IMR-90 (cell line): Measurements from ENCODE around the gene CSRP1. TPM values are rescaled to one million over a fixed set of nuclear protein-coding genes. Genes with fewer than 3 reads are reported as not detected.

ENCODE experiments used
- ATAC-seq: fragments of 200-7000 bp; cut with Tn5 transposase; 2 replicates; pipeline ENCODE4 v1.9.1; 2020; ENCODE audit warnings: low read depth, mild to moderate bottlenecking, moderate library complexity
- BruUV-seq: library from RNA; stranded (reverse); fragments of 400-500 nt; replicated peaks from 2 replicates; lab custom pipeline; 2021; lab: Mats Ljungman, UMichigan
- CTCF ChIA-PET: fragments of 300-600 bp; formaldehyde crosslinking; extraction: SDS; loops from one replicate; lab custom pipeline; 2021; ENCODE audit warnings: antibody characterized with exemption; lab: Yijun Ruan, JAX
- POLR2A ChIA-PET: fragments of 300-600 bp; sonication (Branson Sonifier 250); formaldehyde crosslinking; loops from one replicate; lab custom pipeline; 2022; ENCODE audit warnings: antibody characterized with exemption; ENCODE audit not compliant: unreplicated experiment; lab: Charles Lee
- DNase-seq: peaks from one replicate; pipeline ENCODE4 v3.0.0; 2013
- H2AFZ ChIP-seq: replicated peaks from 2 replicates; pipeline ENCODE3; 2013; ENCODE audit warnings: low read length, mild to moderate bottlenecking; ENCODE audit not compliant: poor library complexity
- H2AK5ac ChIP-seq: 2 replicates; pipeline ENCODE4 v1.6.1; 2013; ENCODE audit warnings: low read depth, low read length, inconsistent platforms
- H2AK9ac ChIP-seq: replicated peaks from 2 replicates; pipeline ENCODE3; 2013; ENCODE audit warnings: mild to moderate bottlenecking, low read depth, low read length, moderate library complexity; ENCODE audit not compliant: poor library complexity
- H2BK120ac ChIP-seq: 2 replicates; pipeline ENCODE4 v1.6.1; 2013; ENCODE audit warnings: low read depth, low read length, inconsistent platforms
- H2BK15ac ChIP-seq: 3 replicates; pipeline ENCODE4 v1.6.1; 2013; ENCODE audit warnings: low read depth, low read length, inconsistent platforms
- H2BK20ac ChIP-seq: 2 replicates; pipeline ENCODE4 v1.6.1; 2013; ENCODE audit warnings: low read depth, mild to moderate bottlenecking, inconsistent platforms, low read length, moderate library complexity
- H2BK5ac ChIP-seq: 2 replicates; pipeline ENCODE4 v1.6.1; 2013; ENCODE audit warnings: mild to moderate bottlenecking, low read depth, low read length, inconsistent platforms; ENCODE audit not compliant: poor library complexity, severe bottlenecking
- H3K14ac ChIP-seq: replicated peaks from 2 replicates; pipeline ENCODE4 v1.6.1; 2013; ENCODE audit warnings: low read depth, low read length, inconsistent platforms
- H3K18ac ChIP-seq: 2 replicates; pipeline ENCODE4 v1.6.1; 2013; ENCODE audit warnings: low read depth, low read length, control low read depth
- H3K23ac ChIP-seq: 2 replicates; pipeline ENCODE4 v1.6.1; 2013; ENCODE audit warnings: low read depth, low read length, inconsistent platforms
- H3K27ac ChIP-seq: 2 replicates; pipeline ENCODE4 v1.5.1; 2013; ENCODE audit warnings: mild to moderate bottlenecking, control low read depth, low read length; ENCODE audit not compliant: insufficient read depth
- H3K27me3 ChIP-seq: 2 replicates; pipeline ENCODE4 v1.6.1; 2013; ENCODE audit warnings: low read length; ENCODE audit not compliant: control insufficient read depth, insufficient read depth
- H3K36me3 ChIP-seq: 2 replicates; pipeline ENCODE4 v1.6.1; 2013; ENCODE audit warnings: low read length, mixed read lengths; ENCODE audit not compliant: control insufficient read depth, insufficient read depth
- H3K4ac ChIP-seq: 2 replicates; pipeline ENCODE4 v1.6.1; 2013; ENCODE audit warnings: low read depth, low read length, inconsistent platforms
- H3K4me1 ChIP-seq: 2 replicates; pipeline ENCODE4 v1.6.1; 2013; ENCODE audit warnings: low read length, mixed read lengths; ENCODE audit not compliant: control insufficient read depth, insufficient read depth
- H3K4me2 ChIP-seq: 2 replicates; pipeline ENCODE4 v1.6.1; 2013; ENCODE audit warnings: low read depth, mild to moderate bottlenecking, control low read depth, low read length, moderate library complexity
- H3K4me3 ChIP-seq: 2 replicates; pipeline ENCODE4 v1.5.1; 2013; ENCODE audit warnings: low read depth, mild to moderate bottlenecking, control low read depth, low read length, moderate library complexity; ENCODE audit not compliant: insufficient read depth
- H3K56ac ChIP-seq: 2 replicates; pipeline ENCODE4 v1.6.1; 2013; ENCODE audit warnings: low read length, inconsistent platforms; ENCODE audit not compliant: insufficient read depth; ENCODE audit errors: extremely low read depth
- H3K79me1 ChIP-seq, 2 experiments: 2 replicates each; pipeline ENCODE4 v1.6.1; 2013; ENCODE audit warnings: low read length in 2 of 2, inconsistent platforms in 1 of 2, low read depth in 1 of 2
- H3K9ac ChIP-seq: 2 replicates; pipeline ENCODE4 v1.6.1; 2013; ENCODE audit warnings: low read depth, low read length, control low read depth
- H3K9me1 ChIP-seq: 2 replicates; pipeline ENCODE4 v1.6.1; 2013; ENCODE audit warnings: low read length, inconsistent platforms; ENCODE audit not compliant: insufficient read depth
- H3K9me3 ChIP-seq: 2 replicates; pipeline ENCODE4 v1.6.1; 2013; ENCODE audit warnings: low read length; ENCODE audit not compliant: control insufficient read depth, insufficient read depth
- H4K20me1 ChIP-seq: 2 replicates; pipeline ENCODE4 v1.6.1; 2013; ENCODE audit warnings: low read length, inconsistent platforms; ENCODE audit not compliant: insufficient read depth
- H4K5ac ChIP-seq: 2 replicates; pipeline ENCODE4 v1.6.1; 2013; ENCODE audit warnings: mild to moderate bottlenecking, low read depth, low read length, control low read depth
- H4K8ac ChIP-seq, 2 experiments: 2 replicates each; pipeline ENCODE4 v1.6.1; 2013; ENCODE audit warnings: low read depth in 2 of 2, low read length in 2 of 2, control low read depth in 1 of 2, inconsistent platforms in 1 of 2
- H4K91ac ChIP-seq: 2 replicates; pipeline ENCODE4 v1.6.1; 2013; ENCODE audit warnings: low read depth, low read length, inconsistent platforms; ENCODE audit not compliant: insufficient read depth
- CEBPB ChIP-seq: IDR thresholded peaks from 2 replicates; pipeline ENCODE4 v1.6.1; 2012; ENCODE audit warnings: low read depth, low read length, improper control_type of control experiment
- CHD1 ChIP-seq: IDR thresholded peaks from 2 replicates; pipeline ENCODE4 v1.6.1; 2012; ENCODE audit warnings: low read depth, low read length, improper control_type of control experiment
- FOS ChIP-seq: fragments of 150-350 bp; IDR thresholded peaks from 2 replicates; pipeline ENCODE4 v1.6.1; 2016; ENCODE audit warnings: low read depth, low read length
- MAFK ChIP-seq: IDR thresholded peaks from 2 replicates; pipeline ENCODE4 v1.6.1; 2012; ENCODE audit warnings: low read depth, low read length, improper control_type of control experiment
- MAZ ChIP-seq: IDR thresholded peaks from 2 replicates; pipeline ENCODE4 v1.6.1; 2012; ENCODE audit warnings: low read depth, mild to moderate bottlenecking, low read length, improper control_type of control experiment, moderate library complexity, borderline replicate concordance
- MXI1 ChIP-seq: IDR thresholded peaks from 2 replicates; pipeline ENCODE4 v1.6.1; 2012; ENCODE audit warnings: low read depth, mild to moderate bottlenecking, low read length, moderate library complexity, borderline replicate concordance
- RFX5 ChIP-seq: IDR thresholded peaks from 2 replicates; pipeline ENCODE4 v1.8.0; 2012; ENCODE audit warnings: low read depth, mild to moderate bottlenecking, low read length, moderate library complexity
- SMC3 ChIP-seq: fragments of 150-350 bp; IDR thresholded peaks from 2 replicates; pipeline ENCODE4 v1.6.1; 2016; ENCODE audit warnings: low read depth, mild to moderate bottlenecking, antibody characterized with exemption, low read length, moderate library complexity
- WGBS, 2 experiments: methylation state at CpG; one replicate each; pipeline versions ENCODE4 v1.1.5 to v1.1.7; 2013; ENCODE audit warnings: missing lambda C conversion rate in 2 of 2; ENCODE audit not compliant: insufficient read length in 1 of 2; ENCODE audit errors: extremely low coverage in 2 of 2; 5-methylcytosine and 5-hydroxymethylcytosine counted together
- dilution Hi-C: fragments of 300-500 bp; cut with HindIII; formaldehyde crosslinking; loops from one replicate; pipeline ENCODE4 v1.14.3; 2018; ENCODE audit warnings: low sequenced_read_pairs; ENCODE audit not compliant: unreplicated experiment
- in situ Hi-C: fragments of 300-500 bp; cut with MboI; formaldehyde crosslinking; loops from 3 replicates; pipeline ENCODE4 v1.14.3; 2019; ENCODE audit warnings: low sequenced_read_pairs, inconsistent platforms, mixed read lengths
- intact Hi-C: fragments of 100-400 bp; cut with micrococcal nuclease; formaldehyde crosslinking; loops from 2 replicates; pipeline ENCODE4 v1.10.0; 2022
- polyA plus RNA-seq, 3 experiments: library from polyadenylated mRNA; depleted of rRNA; stranded (reverse); fragments of >200 nt; gene quantifications; 2 replicates each; pipeline ENCODE4 v1.2.3, GENCODE V29; 2012; ENCODE audit warnings: low replicate concordance in 1 of 3
- total RNA-seq: library from RNA; depleted of rRNA; stranded (reverse); fragments of >200 nt; gene quantifications from 2 replicates; pipeline ENCODE4 v1.2.3, GENCODE V29; 2012
- TF ChIP-seq, protein P1 (sequence below): conservative IDR thresholded peaks from 2 replicates; pipeline ENCODE4 v1.5.1; 2012; ENCODE audit warnings: mild to moderate bottlenecking, low read depth, low read length, improper control_type of control experiment
- TF ChIP-seq, protein P2 (sequence below): fragments of 150-350 bp; IDR thresholded peaks from 2 replicates; pipeline ENCODE4 v1.6.1; 2017; ENCODE audit warnings: mild to moderate bottlenecking, antibody characterized with exemption, low read length, low read depth
- TF ChIP-seq, protein P3 (sequence below): fragments of 150-350 bp; IDR thresholded peaks from 2 replicates; pipeline ENCODE4 v1.6.1; 2016; ENCODE audit warnings: low read depth, mild to moderate bottlenecking, low read length, moderate library complexity, borderline replicate concordance

CSRP1 gene
- total and polyA plus RNA-seq, 2 of the 4 experiments (the other 2 are of a cell fraction), result 1,037 to 1,498 TPM

DNA sequence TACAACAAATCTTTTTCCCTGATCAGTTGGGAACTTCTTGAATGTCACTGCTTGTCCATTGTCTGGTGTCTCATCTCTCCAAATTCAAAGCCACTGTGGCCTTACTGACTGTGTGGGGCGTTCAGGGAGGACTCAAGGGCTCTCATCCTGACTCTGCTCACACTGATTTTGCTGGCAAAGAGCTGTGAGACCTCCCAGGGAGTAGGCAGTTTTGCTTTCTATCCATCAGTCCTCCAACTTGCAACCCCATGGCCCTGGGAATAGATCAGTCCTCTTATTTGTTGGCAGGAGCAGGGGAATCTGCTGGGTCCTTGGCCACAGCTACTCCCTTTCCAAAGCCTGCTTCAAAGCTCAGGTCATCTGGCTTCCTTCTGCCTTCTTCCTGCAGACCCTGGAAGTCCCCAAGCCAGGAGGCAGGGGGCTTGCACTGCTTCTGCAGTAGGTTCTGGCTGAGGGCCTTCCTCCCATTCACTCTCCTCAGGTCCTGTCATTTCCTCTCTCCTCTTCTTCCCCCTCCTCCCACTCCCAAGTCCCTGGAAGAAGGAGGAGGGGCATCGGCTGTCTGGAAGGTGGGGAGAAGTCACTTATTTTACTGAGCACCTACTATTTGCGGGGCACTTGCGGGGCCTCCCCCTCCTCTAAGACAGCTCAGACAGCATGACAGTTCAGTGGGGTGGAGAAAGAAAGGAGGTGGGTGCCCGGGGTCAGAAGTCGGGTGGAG, 31.1 kb upstream of the CSRP1 start:
- ChIA-PET CTCF (no interaction called here), POLR2A (interaction anchor here (0.6 kb wide), 1 partner anchor 111 kb away, joined by 3 read pairs; no protein-coding TSS in a partner anchor)
- Histone ChIP-seq H4K20me1 (no peaks in the 10 kb centered on the region), H4K8ac (peak overlapping the region; percentile 12 to 56), H3K4me3 (peak overlapping the region; percentile 73), H2AFZ (peak overlapping the region; percentile 90), H3K27ac (peak overlapping the region; percentile 74), H3K14ac (peak overlapping the region; percentile 56), H2BK5ac (peak overlapping the region; percentile 69), H3K9me1 (peaks cover 25% of the 10 kb centered on the region), H3K4ac (peak overlapping the region; percentile 84), H3K9ac (peak overlapping the region; percentile 94), H3K23ac (peak overlapping the region; percentile 61), H3K79me1 (peaks cover 2 to 62% of the 10 kb centered on the region in 2 experiments; a peak in 2 of 4 replicates), H4K91ac (peak overlapping the region; percentile 79), H3K36me3 (no peaks in the 10 kb centered on the region), H3K27me3 (no peaks in the 10 kb centered on the region), H3K4me1 (peaks cover 35% of the 10 kb centered on the region), H2BK15ac (peak overlapping the region; percentile 67; the same call in 2 of the 3 replicates), H2BK20ac (peak overlapping the region; percentile 64; the same call in 1 of the 2 replicates), H3K18ac (peak overlapping the region; percentile 23; the same call in 1 of the 2 replicates), H2AK9ac (peak overlapping the region; percentile 95), H3K9me3 (no peaks in the 10 kb centered on the region), H4K5ac (peak overlapping the region; percentile 40), H3K4me2 (peak overlapping the region; percentile 71), H2AK5ac (peak overlapping the region; percentile 54), H2BK120ac (peak overlapping the region; percentile 78), H3K56ac (peak overlapping the region; percentile 21; the same call in 1 of the 2 replicates)
- intact Hi-C loops, result loop anchor here (10.0 kb wide), 1 partner anchor 437 kb away; no protein-coding TSS in a partner anchor
- in situ Hi-C loops, result loop anchor here (25.0 kb wide), 2 partner anchors 424 to 599 kb away; partner anchors contain the start of genes ARL8A and TIMM17A
- WGBS, 2 experiments, result no CpG with 5 or more reads among the region's 6 CpGs
- BruUV-seq, result no TSS peak
- dilution Hi-C loops, result no loop called here
- TF ChIP-seq SMC3 (no peak), FOS (no peak), MAZ (no peak; the same call in 1 of the 2 replicates), CHD1 (no peak), MAFK (no peak), CEBPB (no peak), MXI1 (no peak), RFX5 (no peak)
- TF ChIP-seq, protein P1, sequence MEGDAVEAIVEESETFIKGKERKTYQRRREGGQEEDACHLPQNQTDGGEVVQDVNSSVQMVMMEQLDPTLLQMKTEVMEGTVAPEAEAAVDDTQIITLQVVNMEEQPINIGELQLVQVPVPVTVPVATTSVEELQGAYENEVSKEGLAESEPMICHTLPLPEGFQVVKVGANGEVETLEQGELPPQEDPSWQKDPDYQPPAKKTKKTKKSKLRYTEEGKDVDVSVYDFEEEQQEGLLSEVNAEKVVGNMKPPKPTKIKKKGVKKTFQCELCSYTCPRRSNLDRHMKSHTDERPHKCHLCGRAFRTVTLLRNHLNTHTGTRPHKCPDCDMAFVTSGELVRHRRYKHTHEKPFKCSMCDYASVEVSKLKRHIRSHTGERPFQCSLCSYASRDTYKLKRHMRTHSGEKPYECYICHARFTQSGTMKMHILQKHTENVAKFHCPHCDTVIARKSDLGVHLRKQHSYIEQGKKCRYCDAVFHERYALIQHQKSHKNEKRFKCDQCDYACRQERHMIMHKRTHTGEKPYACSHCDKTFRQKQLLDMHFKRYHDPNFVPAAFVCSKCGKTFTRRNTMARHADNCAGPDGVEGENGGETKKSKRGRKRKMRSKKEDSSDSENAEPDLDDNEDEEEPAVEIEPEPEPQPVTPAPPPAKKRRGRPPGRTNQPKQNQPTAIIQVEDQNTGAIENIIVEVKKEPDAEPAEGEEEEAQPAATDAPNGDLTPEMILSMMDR, result no peak
- TF ChIP-seq, protein P2, sequence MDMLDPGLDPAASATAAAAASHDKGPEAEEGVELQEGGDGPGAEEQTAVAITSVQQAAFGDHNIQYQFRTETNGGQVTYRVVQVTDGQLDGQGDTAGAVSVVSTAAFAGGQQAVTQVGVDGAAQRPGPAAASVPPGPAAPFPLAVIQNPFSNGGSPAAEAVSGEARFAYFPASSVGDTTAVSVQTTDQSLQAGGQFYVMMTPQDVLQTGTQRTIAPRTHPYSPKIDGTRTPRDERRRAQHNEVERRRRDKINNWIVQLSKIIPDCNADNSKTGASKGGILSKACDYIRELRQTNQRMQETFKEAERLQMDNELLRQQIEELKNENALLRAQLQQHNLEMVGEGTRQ, result no peak
- TF ChIP-seq, protein P3, sequence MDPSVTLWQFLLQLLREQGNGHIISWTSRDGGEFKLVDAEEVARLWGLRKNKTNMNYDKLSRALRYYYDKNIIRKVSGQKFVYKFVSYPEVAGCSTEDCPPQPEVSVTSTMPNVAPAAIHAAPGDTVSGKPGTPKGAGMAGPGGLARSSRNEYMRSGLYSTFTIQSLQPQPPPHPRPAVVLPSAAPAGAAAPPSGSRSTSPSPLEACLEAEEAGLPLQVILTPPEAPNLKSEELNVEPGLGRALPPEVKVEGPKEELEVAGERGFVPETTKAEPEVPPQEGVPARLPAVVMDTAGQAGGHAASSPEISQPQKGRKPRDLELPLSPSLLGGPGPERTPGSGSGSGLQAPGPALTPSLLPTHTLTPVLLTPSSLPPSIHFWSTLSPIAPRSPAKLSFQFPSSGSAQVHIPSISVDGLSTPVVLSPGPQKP, result no peak
- DNase-seq, result no peak
- no peak for ATAC-seq
